Measurements from ENCODE around the gene HIPK4. TPM values are rescaled to one million over a fixed set of nuclear protein-coding genes. Genes with fewer than 3 reads are reported as not detected.

HIPK4 gene
- total RNA-seq, 1 experiment from 2014 or later, result 0.31 TPM

DNA sequence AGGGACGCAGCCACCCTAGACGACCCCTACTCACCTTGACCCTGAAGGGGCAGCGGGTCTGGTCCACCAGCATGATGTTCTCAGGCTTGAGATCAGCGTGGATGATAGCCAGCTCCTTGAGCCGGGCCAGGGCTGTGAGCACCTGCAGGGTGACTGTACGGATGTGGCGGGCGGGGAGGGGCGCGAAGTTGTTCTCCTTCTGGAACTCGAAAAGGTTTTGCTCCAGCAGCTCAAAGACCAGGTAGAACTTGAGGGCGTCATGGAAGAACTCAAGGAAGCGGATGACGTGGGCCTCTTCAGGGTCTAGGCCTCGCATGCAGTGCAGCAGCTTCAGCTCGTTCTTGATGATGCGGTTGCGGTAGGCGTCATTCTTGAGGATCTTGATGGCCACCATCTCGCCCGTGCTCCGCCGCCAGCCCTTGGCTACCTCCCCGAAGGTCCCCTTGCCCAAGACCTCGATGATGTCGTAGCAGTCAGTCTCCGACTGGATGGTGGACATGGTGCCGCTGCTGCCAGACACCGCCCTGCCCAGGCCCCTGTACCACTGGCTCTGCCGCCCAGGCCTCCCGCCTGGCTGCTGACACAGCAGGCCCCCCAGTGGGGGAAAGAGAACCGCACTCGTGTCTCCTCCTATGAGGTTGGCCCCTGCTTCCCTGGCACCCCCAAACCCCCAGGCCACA, 437 bp downstream of the HIPK4 start:
- H3K36me3 Mint-ChIP-seq, result no peaks in the 10 kb centered on the region
- H3K4me3 Mint-ChIP-seq, result no peak overlapping the region
- H3K4me1 Mint-ChIP-seq, result peaks cover 4% of the 10 kb centered on the region; the same call in 1 of the 2 replicates
- ChIA-PET POLR2A (interaction anchor here (1.0 kb wide), 1 partner anchor 24 kb away, joined by 3 read pairs; no protein-coding TSS in a partner anchor), CTCF (interaction anchor here (0.6 to 1.0 kb wide), 2 partner anchors 31 to 392 kb away, joined by 4 read pairs; no protein-coding TSS in a partner anchor)
- no peaks in the 10 kb centered on the region for H3K9me3 Mint-ChIP-seq
- DNase-seq (ENCODE audit: low spot score), result no peak
- H3K27ac Mint-ChIP-seq, result no peak overlapping the region
- no peaks in the 10 kb centered on the region; the same call in 1 of the 2 replicates for H3K27me3 Mint-ChIP-seq (ENCODE audit: low read depth)
- no peak for ATAC-seq
- TF ChIP-seq, protein P1, sequence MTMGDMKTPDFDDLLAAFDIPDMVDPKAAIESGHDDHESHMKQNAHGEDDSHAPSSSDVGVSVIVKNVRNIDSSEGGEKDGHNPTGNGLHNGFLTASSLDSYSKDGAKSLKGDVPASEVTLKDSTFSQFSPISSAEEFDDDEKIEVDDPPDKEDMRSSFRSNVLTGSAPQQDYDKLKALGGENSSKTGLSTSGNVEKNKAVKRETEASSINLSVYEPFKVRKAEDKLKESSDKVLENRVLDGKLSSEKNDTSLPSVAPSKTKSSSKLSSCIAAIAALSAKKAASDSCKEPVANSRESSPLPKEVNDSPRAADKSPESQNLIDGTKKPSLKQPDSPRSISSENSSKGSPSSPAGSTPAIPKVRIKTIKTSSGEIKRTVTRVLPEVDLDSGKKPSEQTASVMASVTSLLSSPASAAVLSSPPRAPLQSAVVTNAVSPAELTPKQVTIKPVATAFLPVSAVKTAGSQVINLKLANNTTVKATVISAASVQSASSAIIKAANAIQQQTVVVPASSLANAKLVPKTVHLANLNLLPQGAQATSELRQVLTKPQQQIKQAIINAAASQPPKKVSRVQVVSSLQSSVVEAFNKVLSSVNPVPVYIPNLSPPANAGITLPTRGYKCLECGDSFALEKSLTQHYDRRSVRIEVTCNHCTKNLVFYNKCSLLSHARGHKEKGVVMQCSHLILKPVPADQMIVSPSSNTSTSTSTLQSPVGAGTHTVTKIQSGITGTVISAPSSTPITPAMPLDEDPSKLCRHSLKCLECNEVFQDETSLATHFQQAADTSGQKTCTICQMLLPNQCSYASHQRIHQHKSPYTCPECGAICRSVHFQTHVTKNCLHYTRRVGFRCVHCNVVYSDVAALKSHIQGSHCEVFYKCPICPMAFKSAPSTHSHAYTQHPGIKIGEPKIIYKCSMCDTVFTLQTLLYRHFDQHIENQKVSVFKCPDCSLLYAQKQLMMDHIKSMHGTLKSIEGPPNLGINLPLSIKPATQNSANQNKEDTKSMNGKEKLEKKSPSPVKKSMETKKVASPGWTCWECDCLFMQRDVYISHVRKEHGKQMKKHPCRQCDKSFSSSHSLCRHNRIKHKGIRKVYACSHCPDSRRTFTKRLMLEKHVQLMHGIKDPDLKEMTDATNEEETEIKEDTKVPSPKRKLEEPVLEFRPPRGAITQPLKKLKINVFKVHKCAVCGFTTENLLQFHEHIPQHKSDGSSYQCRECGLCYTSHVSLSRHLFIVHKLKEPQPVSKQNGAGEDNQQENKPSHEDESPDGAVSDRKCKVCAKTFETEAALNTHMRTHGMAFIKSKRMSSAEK (CRISPR knock-in tag; IDR thresholded peaks at IDR 0.05; ENCODE audit: borderline replicate concordance), result no peak
- TF ChIP-seq JAZF1 (CRISPR knock-in tag; IDR thresholded peaks at IDR 0.05), result no peak
- TF ChIP-seq FOXP1 (CRISPR knock-in tag; IDR thresholded peaks at IDR 0.05; ENCODE audit: borderline replicate concordance), result 0 out of 2 replicates have a peak, but pooled peaks have one; percentile 23
- no peak for TF ChIP-seq SMAD4 (CRISPR knock-in tag; IDR thresholded peaks at IDR 0.05)
- TF ChIP-seq NR1H2 (CRISPR knock-in tag; IDR thresholded peaks at IDR 0.05), result no peak

DNA sequence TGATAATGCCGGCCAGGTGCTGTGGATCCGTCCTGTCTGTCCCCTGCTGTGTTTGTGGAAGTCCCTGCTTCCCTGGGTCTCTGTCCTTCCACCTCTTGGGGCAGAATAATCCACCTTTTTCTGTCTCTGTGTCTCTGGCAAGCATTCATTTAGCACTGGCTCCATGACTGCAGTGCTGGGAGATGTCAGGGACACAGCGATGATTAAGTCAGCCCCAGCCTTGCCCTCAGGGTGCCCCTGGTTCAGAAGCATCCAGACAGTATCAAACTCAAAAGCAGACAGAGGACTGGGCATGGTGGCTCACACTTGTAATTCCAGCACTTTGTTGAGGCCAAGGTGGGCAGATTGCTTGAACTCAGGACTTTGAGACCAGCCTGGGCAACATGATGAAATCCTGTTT, 1.5 kb downstream of the HIPK4 start:
- no peaks in the 10 kb centered on the region for H3K36me3 Mint-ChIP-seq
- H3K4me3 Mint-ChIP-seq, result no peak overlapping the region
- ATAC-seq, result no peak
- CTCF ChIA-PET, result no interaction called here
- TF ChIP-seq ESRRA (CRISPR knock-in tag; IDR thresholded peaks at IDR 0.05; ENCODE audit: borderline replicate concordance) (no peak), ZNF232 (CRISPR knock-in tag; IDR thresholded peaks at IDR 0.05) (no peak), GRHL2 (CRISPR knock-in tag; IDR thresholded peaks at IDR 0.05; ENCODE audit: insufficient replicate concordance, severe bottlenecking) (no peak), ZNF263 (CRISPR knock-in tag; IDR thresholded peaks at IDR 0.05; ENCODE audit: low read depth) (no peak), RELA (CRISPR knock-in tag; IDR thresholded peaks at IDR 0.05; ENCODE audit: borderline replicate concordance) (no peak), ZBTB21 (CRISPR knock-in tag; IDR thresholded peaks at IDR 0.05; ENCODE audit: borderline replicate concordance) (no peak)
- TF ChIP-seq, protein P2, sequence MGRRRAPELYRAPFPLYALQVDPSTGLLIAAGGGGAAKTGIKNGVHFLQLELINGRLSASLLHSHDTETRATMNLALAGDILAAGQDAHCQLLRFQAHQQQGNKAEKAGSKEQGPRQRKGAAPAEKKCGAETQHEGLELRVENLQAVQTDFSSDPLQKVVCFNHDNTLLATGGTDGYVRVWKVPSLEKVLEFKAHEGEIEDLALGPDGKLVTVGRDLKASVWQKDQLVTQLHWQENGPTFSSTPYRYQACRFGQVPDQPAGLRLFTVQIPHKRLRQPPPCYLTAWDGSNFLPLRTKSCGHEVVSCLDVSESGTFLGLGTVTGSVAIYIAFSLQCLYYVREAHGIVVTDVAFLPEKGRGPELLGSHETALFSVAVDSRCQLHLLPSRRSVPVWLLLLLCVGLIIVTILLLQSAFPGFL (CRISPR knock-in tag; IDR thresholded peaks at IDR 0.05; ENCODE audit: borderline replicate concordance), result no peak
- TF ChIP-seq, protein P3, sequence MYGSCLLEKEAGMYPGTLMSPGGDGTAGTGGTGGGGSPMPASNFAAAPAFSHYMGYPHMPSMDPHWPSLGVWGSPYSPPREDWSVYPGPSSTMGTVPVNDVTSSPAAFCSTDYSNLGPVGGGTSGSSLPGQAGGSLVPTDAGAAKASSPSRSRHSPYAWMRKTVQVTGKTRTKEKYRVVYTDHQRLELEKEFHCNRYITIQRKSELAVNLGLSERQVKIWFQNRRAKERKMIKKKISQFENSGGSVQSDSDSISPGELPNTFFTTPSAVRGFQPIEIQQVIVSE (CRISPR knock-in tag; IDR thresholded peaks at IDR 0.05; ENCODE audit: borderline replicate concordance), result no peak
- no peaks in the 10 kb centered on the region for H3K27me3 Mint-ChIP-seq (ENCODE audit: low read depth)
- H3K27ac Mint-ChIP-seq, result no peak overlapping the region
- peaks cover 8% of the 10 kb centered on the region; the same call in 1 of the 2 replicates for H3K4me1 Mint-ChIP-seq
- POLR2A ChIA-PET, result interaction anchor here (1.0 kb wide), 1 partner anchor 32 kb away, joined by 3 read pairs; no protein-coding TSS in a partner anchor
- H3K9me3 Mint-ChIP-seq, result no peaks in the 10 kb centered on the region
- no peak for DNase-seq (ENCODE audit: low spot score)

DNA sequence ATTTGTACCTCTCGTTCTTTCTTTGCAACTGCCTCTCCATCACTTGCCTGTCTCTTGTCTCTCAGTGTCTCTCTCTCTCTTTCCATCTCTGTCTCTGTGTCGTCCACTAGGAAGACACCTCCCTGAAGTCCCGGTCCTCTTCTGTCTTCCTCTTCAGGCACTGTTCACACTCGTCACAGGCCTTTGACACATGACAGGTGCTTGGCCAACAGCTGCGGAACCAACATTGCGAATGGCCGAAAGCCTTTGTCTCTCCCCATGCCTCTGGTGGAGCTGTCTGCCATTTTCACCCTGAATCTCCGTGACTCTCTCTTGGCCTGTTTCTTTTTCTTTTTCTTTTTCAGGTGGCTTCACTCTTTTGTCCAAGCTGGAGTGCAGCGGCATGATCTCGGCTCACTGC, 2.8 kb downstream of the HIPK4 start:
- H3K27ac Mint-ChIP-seq, result no peak overlapping the region
- CTCF ChIA-PET, result interaction anchor here (0.8 kb wide), 1 partner anchor 136 kb away, joined by 3 read pairs; no protein-coding TSS in a partner anchor

More for the DNA sequence above, 2.8 kb downstream of the HIPK4 start:
- TF ChIP-seq NFE2L1 (CRISPR knock-in tag; IDR thresholded peaks at IDR 0.05) (no peak), JAZF1 (CRISPR knock-in tag; IDR thresholded peaks at IDR 0.05) (no peak), KAT7 (CRISPR knock-in tag; IDR thresholded peaks at IDR 0.05; ENCODE audit: borderline replicate concordance) (no peak)
- ATAC-seq (no peak), DNase-seq (ENCODE audit: low spot score) (no peak)
- peaks cover 8% of the 10 kb centered on the region; the same call in 1 of the 2 replicates for H3K4me1 Mint-ChIP-seq
- no peaks in the 10 kb centered on the region for H3K27me3 Mint-ChIP-seq (ENCODE audit: low read depth)
- H3K4me3 Mint-ChIP-seq, result no peak overlapping the region
- no peaks in the 10 kb centered on the region for H3K9me3 Mint-ChIP-seq
- POLR2A ChIA-PET, result no interaction called here
- no peaks in the 10 kb centered on the region for H3K36me3 Mint-ChIP-seq

All from WTC11 (cell line).